ENCODE data around the gene ZMIZ2. TPM values are rescaled to one million over a fixed set of nuclear protein-coding genes. Genes with fewer than 3 reads are reported as not detected.

The ZMIZ2 gene
- total RNA-seq, 2 donors from 2014 or later: 30.9 to 50.4 TPM

- TF ChIP-seq CTCF (IDR thresholded peaks at IDR 0.05): no peak
- no peak for TF ChIP-seq POLR2A (IDR thresholded peaks at IDR 0.05)
- peaks cover 12% of the 10 kb centered on the region for H3K4me1 ChIP-seq
- 92 to 98% methylated on average over 13 to 20 of the region's 20 CpGs for WGBS, 2 donors
- H3K4me3 ChIP-seq: no peak overlapping the region
- no peak overlapping the region for H3K27ac ChIP-seq
- no peaks in the 10 kb centered on the region for H3K9me3 ChIP-seq
- intact Hi-C loops (cut with DNase I): no loop called here
- no peaks in the 10 kb centered on the region for H3K27me3 ChIP-seq
- DNase-seq (no peak), ATAC-seq (no peak)
- peaks cover 12 to 30% of the 10 kb centered on the region in 2 donors for H3K36me3 ChIP-seq (replicated peaks in 1 of 2; ENCODE audit: insufficient read depth in 1 of 2, low read depth in 2 of 2)
Observed at GRCh38 chr7:44762726-44763522, 14.3 kb downstream of the ZMIZ2 start.

- WGBS, 2 donors: 96 to 98% methylated on average over 6 of the region's 6 CpGs
- DNase-seq (no peak), ATAC-seq (no peak)
- peaks cover 12 to 29% of the 10 kb centered on the region in 2 donors for H3K36me3 ChIP-seq (replicated peaks in 1 of 2; ENCODE audit: insufficient read depth in 1 of 2, low read depth in 2 of 2)
- H3K4me3 ChIP-seq: no peak overlapping the region
- no peak for TF ChIP-seq CTCF (IDR thresholded peaks at IDR 0.05)
- TF ChIP-seq POLR2A (IDR thresholded peaks at IDR 0.05): no peak
- H3K9me3 ChIP-seq: no peaks in the 10 kb centered on the region
- intact Hi-C loops (cut with DNase I): no loop called here
- no peaks in the 10 kb centered on the region for H3K27me3 ChIP-seq
- no peak overlapping the region for H3K27ac ChIP-seq
- peaks cover 23% of the 10 kb centered on the region for H3K4me1 ChIP-seq
Observed at GRCh38 chr7:44764081-44764480, 15.4 kb downstream of the ZMIZ2 start.

GRCh38 chr7:44764665-44765578, 16.3 kb downstream of the ZMIZ2 start:
- no peak overlapping the region for H3K4me3 ChIP-seq
- H3K27ac ChIP-seq: no peak overlapping the region
- H3K4me1 ChIP-seq: peaks cover 32% of the 10 kb centered on the region
- DNase-seq: peak in 2 of 4 donors; percentile 44 to 58
- intact Hi-C loops (cut with DNase I): no loop called here
- ATAC-seq: no peak
- TF ChIP-seq POLR2A (IDR thresholded peaks at IDR 0.05) (no peak), CTCF (IDR thresholded peaks at IDR 0.05) (peak in 3 of 7 experiments; percentile 12 to 36 (median 32))
- no peaks in the 10 kb centered on the region for H3K27me3 ChIP-seq
- no peaks in the 10 kb centered on the region for H3K9me3 ChIP-seq
- peaks cover 12 to 26% of the 10 kb centered on the region in 2 donors for H3K36me3 ChIP-seq (replicated peaks in 1 of 2; ENCODE audit: insufficient read depth in 1 of 2, low read depth in 2 of 2)
- 76 to 88% methylated on average over 13 to 22 of the region's 22 CpGs for WGBS, 2 donors

GRCh38 chr7:44765579-44766415, 17.1 kb downstream of the ZMIZ2 start:
- DNase-seq: no peak
- H3K9me3 ChIP-seq: no peaks in the 10 kb centered on the region
- peak overlapping the region in 2 of 4 donors; percentile 22 to 73 for H3K27ac ChIP-seq
- H3K27me3 ChIP-seq: no peaks in the 10 kb centered on the region
- H3K4me3 ChIP-seq: no peak overlapping the region
- TF ChIP-seq CTCF (IDR thresholded peaks at IDR 0.05): no peak
- TF ChIP-seq POLR2A (IDR thresholded peaks at IDR 0.05): no peak
- 68 to 95% methylated on average over 5 to 17 of the region's 17 CpGs for WGBS, 2 donors
- H3K36me3 ChIP-seq (replicated peaks in 1 of 2; ENCODE audit: insufficient read depth in 1 of 2, low read depth in 2 of 2): peaks cover 12 to 22% of the 10 kb centered on the region in 2 donors
- ATAC-seq: no peak
- intact Hi-C loops (cut with DNase I): no loop called here
- H3K4me1 ChIP-seq: peaks cover 40% of the 10 kb centered on the region
